HEK293T (cell line): ENCODE results near the gene BLCAP.

Source experiments
- FOXM1 ChIP-seq: fragments of 450-650 bp; IDR thresholded peaks from 2 replicates; pipeline ENCODE4 v1.6.1; 2017; ENCODE audit warnings: mild to moderate bottlenecking, borderline replicate concordance
- HDGF ChIP-seq: fragments of 450-650 bp; IDR thresholded peaks from 2 replicates; pipeline ENCODE4 v1.6.1; 2017; ENCODE audit warnings: antibody characterized with exemption, borderline replicate concordance
- NFRKB ChIP-seq: fragments of 450-650 bp; IDR thresholded peaks from 2 replicates; pipeline ENCODE4 v1.6.1; 2016; ENCODE audit warnings: mild to moderate bottlenecking, moderate library complexity
- PKNOX1 ChIP-seq: fragments of 450-650 bp; IDR thresholded peaks from 2 replicates; pipeline ENCODE4 v1.6.1; 2016
- SP1 ChIP-seq: fragments of 450-650 bp; IDR thresholded peaks from 2 replicates; pipeline ENCODE4 v1.6.1; 2017
- SUZ12 ChIP-seq: fragments of 450-650 bp; IDR thresholded peaks from 2 replicates; pipeline ENCODE4 v1.6.1; 2016; ENCODE audit warnings: mild to moderate bottlenecking

- TF ChIP-seq SUZ12 = no peak
- TF ChIP-seq FOXM1 = no peak
- no peak for TF ChIP-seq SP1
- no peak for TF ChIP-seq NFRKB
- TF ChIP-seq PKNOX1 = no peak
- TF ChIP-seq HDGF = no peak
Measured at GRCh38 chr20:37542281-37542680, 14.6 kb upstream of the BLCAP start.
